Measurements from ENCODE around the gene RNF213.

DNA sequence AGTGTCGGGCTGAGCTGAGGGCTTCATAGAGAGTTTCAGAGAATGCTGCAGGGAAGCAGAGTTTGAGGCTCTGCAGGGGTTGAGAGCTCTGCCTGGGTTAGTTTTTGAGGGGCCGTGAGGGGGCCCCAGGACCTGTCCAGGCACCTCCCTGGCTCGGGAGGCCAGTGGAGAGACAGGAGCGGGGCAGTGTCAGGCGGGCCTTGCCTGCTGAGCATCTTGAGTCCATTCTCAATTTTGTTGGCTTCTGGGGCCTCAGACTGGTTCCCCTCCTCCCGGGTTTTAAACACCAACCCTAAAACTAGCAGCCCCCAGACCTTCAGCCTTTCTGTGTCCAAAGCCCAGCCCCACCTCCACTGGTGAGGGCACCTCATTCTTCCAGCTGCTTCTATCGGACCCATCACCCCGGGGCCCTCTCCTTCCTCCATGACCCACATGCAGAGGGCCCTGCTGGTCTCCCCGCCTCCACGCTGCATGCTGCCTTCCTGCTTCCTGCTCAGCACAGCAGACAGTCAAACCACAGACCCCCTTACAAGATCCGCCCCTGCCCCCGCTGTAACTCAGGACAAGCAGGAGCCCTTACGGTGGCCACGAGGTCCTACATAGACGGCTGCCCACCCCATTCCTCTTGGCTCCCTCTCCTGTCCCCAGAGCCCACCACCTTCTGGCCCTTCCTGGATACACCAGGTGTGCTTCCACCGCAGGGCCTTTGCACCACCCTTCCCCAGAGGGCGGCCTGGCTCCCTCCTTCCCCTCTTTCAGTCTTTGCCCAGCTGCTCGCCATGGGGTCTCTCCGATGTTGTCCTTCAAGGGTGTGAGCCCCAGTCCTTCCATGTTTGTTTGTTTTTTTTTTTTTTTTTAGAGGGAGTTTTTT lies 3.8 kb downstream of the RNF213 start:
- TF ChIP-seq, protein P1, sequence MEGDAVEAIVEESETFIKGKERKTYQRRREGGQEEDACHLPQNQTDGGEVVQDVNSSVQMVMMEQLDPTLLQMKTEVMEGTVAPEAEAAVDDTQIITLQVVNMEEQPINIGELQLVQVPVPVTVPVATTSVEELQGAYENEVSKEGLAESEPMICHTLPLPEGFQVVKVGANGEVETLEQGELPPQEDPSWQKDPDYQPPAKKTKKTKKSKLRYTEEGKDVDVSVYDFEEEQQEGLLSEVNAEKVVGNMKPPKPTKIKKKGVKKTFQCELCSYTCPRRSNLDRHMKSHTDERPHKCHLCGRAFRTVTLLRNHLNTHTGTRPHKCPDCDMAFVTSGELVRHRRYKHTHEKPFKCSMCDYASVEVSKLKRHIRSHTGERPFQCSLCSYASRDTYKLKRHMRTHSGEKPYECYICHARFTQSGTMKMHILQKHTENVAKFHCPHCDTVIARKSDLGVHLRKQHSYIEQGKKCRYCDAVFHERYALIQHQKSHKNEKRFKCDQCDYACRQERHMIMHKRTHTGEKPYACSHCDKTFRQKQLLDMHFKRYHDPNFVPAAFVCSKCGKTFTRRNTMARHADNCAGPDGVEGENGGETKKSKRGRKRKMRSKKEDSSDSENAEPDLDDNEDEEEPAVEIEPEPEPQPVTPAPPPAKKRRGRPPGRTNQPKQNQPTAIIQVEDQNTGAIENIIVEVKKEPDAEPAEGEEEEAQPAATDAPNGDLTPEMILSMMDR (IDR thresholded peaks at IDR 0.05; ENCODE audit: low read depth, low read length, missing input control), result no peak
- TF ChIP-seq RXRA (IDR thresholded peaks at IDR 0.05), result no peak
- TF ChIP-seq RAD21 (IDR thresholded peaks at IDR 0.05), result no peak
- TF ChIP-seq EGR1 (IDR thresholded peaks at IDR 0.05; ENCODE audit: low read depth in 2 of 2), result no peak
- no peak for TF ChIP-seq JUND (IDR thresholded peaks at IDR 0.05)

All from liver (tissue), 3 donors.